IMR-90 (cell line): ENCODE results near the gene PIGBOS1. TPM values are rescaled to one million over a fixed set of nuclear protein-coding genes. Genes with fewer than 3 reads are reported as not detected.

Source experiments
- ATAC-seq: fragments of 200-7000 bp; cut with Tn5 transposase; 2 replicates; pipeline ENCODE4 v1.9.1; 2020; ENCODE audit warnings: low read depth, mild to moderate bottlenecking, moderate library complexity
- BruUV-seq: library from RNA; stranded (reverse); fragments of 400-500 nt; replicated peaks from 2 replicates; lab custom pipeline; 2021; lab: Mats Ljungman, UMichigan
- CTCF ChIA-PET: fragments of 300-600 bp; formaldehyde crosslinking; extraction: SDS; loops from one replicate; lab custom pipeline; 2021; ENCODE audit warnings: antibody characterized with exemption; lab: Yijun Ruan, JAX
- POLR2A ChIA-PET: fragments of 300-600 bp; sonication (Branson Sonifier 250); formaldehyde crosslinking; loops from one replicate; lab custom pipeline; 2022; ENCODE audit warnings: antibody characterized with exemption; ENCODE audit not compliant: unreplicated experiment; lab: Charles Lee
- DNase-seq: peaks from one replicate; pipeline ENCODE4 v3.0.0; 2013
- H2AFZ ChIP-seq: replicated peaks from 2 replicates; pipeline ENCODE3; 2013; ENCODE audit warnings: low read length, mild to moderate bottlenecking; ENCODE audit not compliant: poor library complexity
- H2AK5ac ChIP-seq: 2 replicates; pipeline ENCODE4 v1.6.1; 2013; ENCODE audit warnings: low read depth, low read length, inconsistent platforms
- H2AK9ac ChIP-seq: replicated peaks from 2 replicates; pipeline ENCODE3; 2013; ENCODE audit warnings: mild to moderate bottlenecking, low read depth, low read length, moderate library complexity; ENCODE audit not compliant: poor library complexity
- H2BK120ac ChIP-seq: 2 replicates; pipeline ENCODE4 v1.6.1; 2013; ENCODE audit warnings: low read depth, low read length, inconsistent platforms
- H2BK15ac ChIP-seq: 3 replicates; pipeline ENCODE4 v1.6.1; 2013; ENCODE audit warnings: low read depth, low read length, inconsistent platforms
- H2BK20ac ChIP-seq: 2 replicates; pipeline ENCODE4 v1.6.1; 2013; ENCODE audit warnings: low read depth, mild to moderate bottlenecking, inconsistent platforms, low read length, moderate library complexity
- H2BK5ac ChIP-seq: 2 replicates; pipeline ENCODE4 v1.6.1; 2013; ENCODE audit warnings: mild to moderate bottlenecking, low read depth, low read length, inconsistent platforms; ENCODE audit not compliant: poor library complexity, severe bottlenecking
- H3K14ac ChIP-seq: replicated peaks from 2 replicates; pipeline ENCODE4 v1.6.1; 2013; ENCODE audit warnings: low read depth, low read length, inconsistent platforms
- H3K18ac ChIP-seq: 2 replicates; pipeline ENCODE4 v1.6.1; 2013; ENCODE audit warnings: low read depth, low read length, control low read depth
- H3K23ac ChIP-seq: 2 replicates; pipeline ENCODE4 v1.6.1; 2013; ENCODE audit warnings: low read depth, low read length, inconsistent platforms
- H3K27ac ChIP-seq: 2 replicates; pipeline ENCODE4 v1.5.1; 2013; ENCODE audit warnings: mild to moderate bottlenecking, control low read depth, low read length; ENCODE audit not compliant: insufficient read depth
- H3K27me3 ChIP-seq: 2 replicates; pipeline ENCODE4 v1.6.1; 2013; ENCODE audit warnings: low read length; ENCODE audit not compliant: control insufficient read depth, insufficient read depth
- H3K36me3 ChIP-seq: 2 replicates; pipeline ENCODE4 v1.6.1; 2013; ENCODE audit warnings: low read length, mixed read lengths; ENCODE audit not compliant: control insufficient read depth, insufficient read depth
- H3K4ac ChIP-seq: 2 replicates; pipeline ENCODE4 v1.6.1; 2013; ENCODE audit warnings: low read depth, low read length, inconsistent platforms
- H3K4me1 ChIP-seq: 2 replicates; pipeline ENCODE4 v1.6.1; 2013; ENCODE audit warnings: low read length, mixed read lengths; ENCODE audit not compliant: control insufficient read depth, insufficient read depth
- H3K4me2 ChIP-seq: 2 replicates; pipeline ENCODE4 v1.6.1; 2013; ENCODE audit warnings: low read depth, mild to moderate bottlenecking, control low read depth, low read length, moderate library complexity
- H3K4me3 ChIP-seq: 2 replicates; pipeline ENCODE4 v1.5.1; 2013; ENCODE audit warnings: low read depth, mild to moderate bottlenecking, control low read depth, low read length, moderate library complexity; ENCODE audit not compliant: insufficient read depth
- H3K56ac ChIP-seq: 2 replicates; pipeline ENCODE4 v1.6.1; 2013; ENCODE audit warnings: low read length, inconsistent platforms; ENCODE audit not compliant: insufficient read depth; ENCODE audit errors: extremely low read depth
- H3K79me1 ChIP-seq, 2 experiments: 2 replicates each; pipeline ENCODE4 v1.6.1; 2013; ENCODE audit warnings: low read length in 2 of 2, inconsistent platforms in 1 of 2, low read depth in 1 of 2
- H3K9ac ChIP-seq: 2 replicates; pipeline ENCODE4 v1.6.1; 2013; ENCODE audit warnings: low read depth, low read length, control low read depth
- H3K9me1 ChIP-seq: 2 replicates; pipeline ENCODE4 v1.6.1; 2013; ENCODE audit warnings: low read length, inconsistent platforms; ENCODE audit not compliant: insufficient read depth
- H3K9me3 ChIP-seq: 2 replicates; pipeline ENCODE4 v1.6.1; 2013; ENCODE audit warnings: low read length; ENCODE audit not compliant: control insufficient read depth, insufficient read depth
- H4K20me1 ChIP-seq: 2 replicates; pipeline ENCODE4 v1.6.1; 2013; ENCODE audit warnings: low read length, inconsistent platforms; ENCODE audit not compliant: insufficient read depth
- H4K5ac ChIP-seq: 2 replicates; pipeline ENCODE4 v1.6.1; 2013; ENCODE audit warnings: mild to moderate bottlenecking, low read depth, low read length, control low read depth
- H4K8ac ChIP-seq, 2 experiments: 2 replicates each; pipeline ENCODE4 v1.6.1; 2013; ENCODE audit warnings: low read depth in 2 of 2, low read length in 2 of 2, control low read depth in 1 of 2, inconsistent platforms in 1 of 2
- H4K91ac ChIP-seq: 2 replicates; pipeline ENCODE4 v1.6.1; 2013; ENCODE audit warnings: low read depth, low read length, inconsistent platforms; ENCODE audit not compliant: insufficient read depth
- BHLHE40 ChIP-seq: fragments of 150-350 bp; IDR thresholded peaks from 2 replicates; pipeline ENCODE4 v1.6.1; 2016; ENCODE audit warnings: mild to moderate bottlenecking, low read depth, low read length
- CEBPB ChIP-seq: IDR thresholded peaks from 2 replicates; pipeline ENCODE4 v1.6.1; 2012; ENCODE audit warnings: low read depth, low read length, improper control_type of control experiment
- CHD1 ChIP-seq: IDR thresholded peaks from 2 replicates; pipeline ENCODE4 v1.6.1; 2012; ENCODE audit warnings: low read depth, low read length, improper control_type of control experiment
- CTCF ChIP-seq: conservative IDR thresholded peaks from 2 replicates; pipeline ENCODE4 v1.5.1; 2012; ENCODE audit warnings: mild to moderate bottlenecking, low read depth, low read length, improper control_type of control experiment
- FOS ChIP-seq: fragments of 150-350 bp; IDR thresholded peaks from 2 replicates; pipeline ENCODE4 v1.6.1; 2016; ENCODE audit warnings: low read depth, low read length
- MAFK ChIP-seq: IDR thresholded peaks from 2 replicates; pipeline ENCODE4 v1.6.1; 2012; ENCODE audit warnings: low read depth, low read length, improper control_type of control experiment
- MAZ ChIP-seq: IDR thresholded peaks from 2 replicates; pipeline ENCODE4 v1.6.1; 2012; ENCODE audit warnings: low read depth, mild to moderate bottlenecking, low read length, improper control_type of control experiment, moderate library complexity, borderline replicate concordance
- NFE2L2 ChIP-seq: fragments of 150-350 bp; IDR thresholded peaks from 2 replicates; pipeline ENCODE4 v1.6.1; 2016; ENCODE audit warnings: low read depth, mild to moderate bottlenecking, low read length
- POLR2A ChIP-seq: IDR thresholded peaks from 2 replicates; pipeline ENCODE4 v1.6.1; 2012; ENCODE audit warnings: mild to moderate bottlenecking, low read depth, low read length
- RAD21 ChIP-seq: IDR thresholded peaks from 2 replicates; pipeline ENCODE4 v1.6.1; 2012; ENCODE audit warnings: low read length, improper control_type of control experiment
- RCOR1 ChIP-seq: IDR thresholded peaks from 2 replicates; pipeline ENCODE4 v1.6.1; 2012; ENCODE audit warnings: mild to moderate bottlenecking, low read length, improper control_type of control experiment; ENCODE audit not compliant: insufficient replicate concordance
- RFX5 ChIP-seq: IDR thresholded peaks from 2 replicates; pipeline ENCODE4 v1.8.0; 2012; ENCODE audit warnings: low read depth, mild to moderate bottlenecking, low read length, moderate library complexity
- SMC3 ChIP-seq: fragments of 150-350 bp; IDR thresholded peaks from 2 replicates; pipeline ENCODE4 v1.6.1; 2016; ENCODE audit warnings: low read depth, mild to moderate bottlenecking, antibody characterized with exemption, low read length, moderate library complexity
- WGBS, 2 experiments: methylation state at CpG; one replicate each; pipeline versions ENCODE4 v1.1.5 to v1.1.7; 2013; ENCODE audit warnings: missing lambda C conversion rate in 2 of 2; ENCODE audit not compliant: insufficient read length in 1 of 2; ENCODE audit errors: extremely low coverage in 2 of 2; 5-methylcytosine and 5-hydroxymethylcytosine counted together
- dilution Hi-C: fragments of 300-500 bp; cut with HindIII; formaldehyde crosslinking; loops from one replicate; pipeline ENCODE4 v1.14.3; 2018; ENCODE audit warnings: low sequenced_read_pairs; ENCODE audit not compliant: unreplicated experiment
- in situ Hi-C: fragments of 300-500 bp; cut with MboI; formaldehyde crosslinking; loops from 3 replicates; pipeline ENCODE4 v1.14.3; 2019; ENCODE audit warnings: low sequenced_read_pairs, inconsistent platforms, mixed read lengths
- intact Hi-C: fragments of 100-400 bp; cut with micrococcal nuclease; formaldehyde crosslinking; loops from 2 replicates; pipeline ENCODE4 v1.10.0; 2022
- polyA plus RNA-seq, 3 experiments: library from polyadenylated mRNA; depleted of rRNA; stranded (reverse); fragments of >200 nt; gene quantifications; 2 replicates each; pipeline ENCODE4 v1.2.3, GENCODE V29; 2012; ENCODE audit warnings: low replicate concordance in 1 of 3
- total RNA-seq: library from RNA; depleted of rRNA; stranded (reverse); fragments of >200 nt; gene quantifications from 2 replicates; pipeline ENCODE4 v1.2.3, GENCODE V29; 2012
- TF ChIP-seq, protein P1 (sequence below): fragments of 150-350 bp; IDR thresholded peaks from 2 replicates; pipeline ENCODE4 v1.6.1; 2016; ENCODE audit warnings: low read depth, mild to moderate bottlenecking, low read length, moderate library complexity, borderline replicate concordance
- TF ChIP-seq, protein P2 (sequence below): fragments of 150-350 bp; IDR thresholded peaks from 2 replicates; pipeline ENCODE4 v1.6.1; 2017; ENCODE audit warnings: mild to moderate bottlenecking, antibody characterized with exemption, low read length, low read depth

Gene PIGBOS1
- total and polyA plus RNA-seq, 2 of the 4 experiments (the other 2 are of a cell fraction): 11.7 to 12.7 TPM

GRCh38 chr15:55288006-55288717, 30.8 kb downstream of the PIGBOS1 start:
- H3K27me3 ChIP-seq: no peaks in the 10 kb centered on the region
- H3K9me1 ChIP-seq: peaks cover 2% of the 10 kb centered on the region; the same call in 1 of the 2 replicates
- no peak overlapping the region for H2AK5ac ChIP-seq
- no peak overlapping the region for H2BK5ac ChIP-seq
- no TSS peak for BruUV-seq
- no peak overlapping the region for H2AK9ac ChIP-seq
- no peak overlapping the region for H3K14ac ChIP-seq
- intact Hi-C loops: no loop called here
- in situ Hi-C loops: no loop called here
- no peak overlapping the region for H3K18ac ChIP-seq
- H3K4me2 ChIP-seq: no peak overlapping the region; the same call in 1 of the 2 replicates
- no peaks in the 10 kb centered on the region; the same call in 1 of the 2 replicates for H3K36me3 ChIP-seq
- no peak overlapping the region for H2AFZ ChIP-seq
- H2BK20ac ChIP-seq: no peak overlapping the region
- no peak overlapping the region for H2BK15ac ChIP-seq
- H3K9me3 ChIP-seq: no peaks in the 10 kb centered on the region
- POLR2A ChIA-PET: no interaction called here
- no peak overlapping the region for H2BK120ac ChIP-seq
- no peak overlapping the region for H3K9ac ChIP-seq
- H4K8ac ChIP-seq: no peak overlapping the region
- 66% methylated on average over 2 of the region's 8 CpGs; no CpG with 5 or more reads in 1 of the 2 experiments for WGBS, 2 experiments
- H3K23ac ChIP-seq: no peak overlapping the region
- H4K91ac ChIP-seq: no peak overlapping the region
- no peak overlapping the region for H3K4ac ChIP-seq
- H4K20me1 ChIP-seq: no peaks in the 10 kb centered on the region
- peaks cover 8 to 28% of the 10 kb centered on the region in 2 experiments; a peak in 3 of 4 replicates for H3K79me1 ChIP-seq
- no peak for DNase-seq
- ATAC-seq: no peak
- H3K4me1 ChIP-seq: 0 out of 2 replicates have a peak, but pooled peaks cover 2% of the 10 kb centered on the region
- H3K56ac ChIP-seq: no peak overlapping the region
- no peak overlapping the region for H3K27ac ChIP-seq
- no peak overlapping the region for H4K5ac ChIP-seq
- no peak overlapping the region for H3K4me3 ChIP-seq
- CTCF ChIA-PET: interaction anchor here (0.7 kb wide), 1 partner anchor 608 kb away, joined by 6 read pairs; no protein-coding TSS in a partner anchor
- dilution Hi-C loops: no loop called here
- TF ChIP-seq SMC3 (no peak), FOS (no peak), MAZ (no peak), BHLHE40 (no peak), RFX5 (no peak), CTCF (no peak), CHD1 (no peak), CEBPB (no peak), RCOR1 (no peak), MAFK (no peak), NFE2L2 (no peak), POLR2A (no peak), RAD21 (no peak)
- TF ChIP-seq, protein P1, sequence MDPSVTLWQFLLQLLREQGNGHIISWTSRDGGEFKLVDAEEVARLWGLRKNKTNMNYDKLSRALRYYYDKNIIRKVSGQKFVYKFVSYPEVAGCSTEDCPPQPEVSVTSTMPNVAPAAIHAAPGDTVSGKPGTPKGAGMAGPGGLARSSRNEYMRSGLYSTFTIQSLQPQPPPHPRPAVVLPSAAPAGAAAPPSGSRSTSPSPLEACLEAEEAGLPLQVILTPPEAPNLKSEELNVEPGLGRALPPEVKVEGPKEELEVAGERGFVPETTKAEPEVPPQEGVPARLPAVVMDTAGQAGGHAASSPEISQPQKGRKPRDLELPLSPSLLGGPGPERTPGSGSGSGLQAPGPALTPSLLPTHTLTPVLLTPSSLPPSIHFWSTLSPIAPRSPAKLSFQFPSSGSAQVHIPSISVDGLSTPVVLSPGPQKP: no peak
- TF ChIP-seq, protein P2, sequence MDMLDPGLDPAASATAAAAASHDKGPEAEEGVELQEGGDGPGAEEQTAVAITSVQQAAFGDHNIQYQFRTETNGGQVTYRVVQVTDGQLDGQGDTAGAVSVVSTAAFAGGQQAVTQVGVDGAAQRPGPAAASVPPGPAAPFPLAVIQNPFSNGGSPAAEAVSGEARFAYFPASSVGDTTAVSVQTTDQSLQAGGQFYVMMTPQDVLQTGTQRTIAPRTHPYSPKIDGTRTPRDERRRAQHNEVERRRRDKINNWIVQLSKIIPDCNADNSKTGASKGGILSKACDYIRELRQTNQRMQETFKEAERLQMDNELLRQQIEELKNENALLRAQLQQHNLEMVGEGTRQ: no peak
